GM21390 (cell line): ENCODE data around the gene SIPA1L3.

Experiments used
- ATAC-seq: cut with Tn5 transposase; IDR thresholded peaks from one replicate; pipeline ENCODE4 v1.9.1; 2021; ENCODE audit not compliant: unreplicated experiment

SIPA1L3 gene

DNA sequence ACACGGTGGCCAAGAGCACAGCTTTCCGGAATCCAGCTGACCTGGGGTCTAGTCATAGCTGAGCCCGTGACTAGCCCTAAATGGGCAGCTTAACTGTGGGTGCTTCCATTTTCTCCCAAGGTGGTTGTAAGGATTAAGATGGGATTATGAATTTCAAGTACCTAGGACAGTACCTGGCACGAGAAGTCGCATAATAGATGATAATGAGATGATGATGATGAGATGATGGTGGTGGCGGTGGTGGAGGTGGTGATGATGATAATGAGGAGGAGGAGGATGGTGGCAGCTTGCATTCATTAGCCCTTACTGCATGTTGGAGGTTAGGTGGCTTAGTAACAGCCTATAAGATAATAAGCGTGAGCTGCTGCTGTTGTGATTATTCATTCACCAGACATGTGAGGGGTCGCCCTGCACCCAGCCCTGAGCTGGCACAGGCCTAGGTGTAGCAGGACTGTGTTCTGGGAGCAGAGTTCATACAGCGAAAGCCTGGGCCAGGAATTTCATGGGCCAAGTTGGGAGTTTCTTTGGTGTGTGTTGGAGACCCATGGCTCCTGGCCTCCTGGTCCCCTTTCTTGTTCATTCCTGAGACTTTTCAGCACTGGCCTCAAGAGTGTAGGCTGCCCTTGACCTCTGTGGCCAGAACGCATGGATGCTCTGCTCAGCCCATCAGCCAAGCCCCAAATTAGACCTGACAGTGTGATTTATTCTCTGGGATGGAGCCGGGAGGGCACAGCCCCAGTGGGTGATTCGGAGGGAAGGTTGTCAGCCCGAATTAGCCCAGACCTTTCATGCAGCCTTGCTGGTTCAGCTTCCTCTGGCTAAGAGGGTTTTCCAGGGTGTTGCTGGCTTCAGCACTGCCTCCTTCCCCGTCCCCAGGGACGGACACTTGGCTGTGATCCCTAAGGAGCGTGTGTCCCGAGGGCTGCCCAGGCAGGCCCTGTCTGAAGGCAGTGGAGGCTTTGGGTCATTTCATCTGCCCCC is 128.8 kb downstream of the SIPA1L3 start:
- ATAC-seq = no peak

DNA sequence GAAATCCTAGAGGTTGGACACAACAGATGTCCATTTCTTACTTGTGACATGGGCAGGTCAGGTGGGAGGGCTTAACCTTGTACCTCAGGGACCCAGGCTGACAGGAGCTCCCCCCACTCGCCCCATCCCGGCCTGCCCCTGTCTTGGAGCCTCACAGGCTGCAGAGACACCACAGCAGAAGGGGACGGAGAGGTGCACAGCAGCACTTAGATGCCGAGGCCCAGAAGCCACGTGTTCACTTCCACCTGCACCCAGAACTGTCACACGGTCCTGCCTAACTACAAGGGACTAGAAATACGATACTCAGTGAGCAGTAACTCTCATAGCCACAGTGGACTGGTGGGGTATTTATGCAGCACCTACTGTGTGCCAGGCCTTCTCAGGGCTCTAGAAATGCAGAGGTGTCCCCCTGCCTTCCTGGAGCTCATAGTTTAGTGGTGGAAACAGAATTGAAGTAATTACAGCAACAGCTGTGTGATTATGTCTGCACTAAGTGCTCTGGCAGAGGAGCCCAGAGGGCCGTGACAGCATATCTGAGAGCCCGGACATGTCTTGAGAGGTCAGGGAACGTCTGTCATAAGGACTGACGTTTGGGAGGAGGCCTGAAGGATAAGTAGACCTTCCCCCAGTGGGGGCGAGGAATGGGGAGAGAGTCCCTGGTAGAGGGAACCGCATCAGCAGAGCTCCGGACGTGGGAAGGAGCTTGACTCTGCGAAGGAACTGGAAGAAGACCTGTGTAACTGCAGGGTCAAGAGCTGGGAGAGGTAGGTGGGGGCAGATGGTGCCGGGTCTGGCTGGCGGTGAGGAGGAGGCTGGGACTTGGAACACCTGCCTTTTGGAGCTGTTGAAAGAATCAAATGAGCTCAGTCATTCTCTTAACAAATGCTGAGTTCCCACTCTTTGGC is 130.0 kb downstream of the SIPA1L3 start:
- ATAC-seq = no peak

DNA sequence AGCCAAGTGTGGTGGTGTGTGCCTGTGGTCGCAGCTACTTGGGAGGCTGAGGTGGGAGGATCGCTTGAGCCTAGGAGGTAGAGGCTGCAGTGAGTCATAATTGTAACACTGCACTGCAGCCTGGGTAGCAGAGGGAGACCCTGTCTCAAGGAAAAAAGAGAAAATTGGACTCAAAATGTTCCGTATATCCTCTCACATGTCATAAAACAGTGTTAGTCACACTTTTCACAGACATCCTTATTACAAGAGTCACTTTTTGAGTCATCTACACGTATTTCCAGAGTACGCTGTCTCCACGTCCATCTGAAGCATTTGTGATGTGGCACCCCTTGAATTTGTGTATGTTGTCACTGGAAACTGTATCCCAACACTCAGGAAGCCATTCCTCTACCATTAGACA is 133.0 kb downstream of the SIPA1L3 start:
- no peak for ATAC-seq

DNA sequence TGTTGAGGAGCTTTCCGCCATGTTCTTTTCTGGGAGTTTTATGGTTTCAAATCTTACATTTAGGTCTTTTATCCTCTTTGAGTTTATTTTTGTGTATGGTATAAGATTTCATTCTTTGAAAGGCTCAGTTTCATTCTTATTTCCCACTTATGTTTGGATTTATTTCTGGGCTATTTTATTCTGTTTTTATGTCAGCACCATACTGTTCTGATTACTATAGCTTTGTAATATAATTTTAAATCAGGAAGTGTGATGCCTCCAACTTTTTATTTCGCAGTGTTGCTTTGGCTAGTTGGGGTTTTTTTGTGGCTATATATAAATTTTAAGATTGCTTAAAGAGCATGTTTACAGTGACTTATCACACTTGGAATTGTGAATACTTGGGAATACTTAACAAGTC is 135.1 kb downstream of the SIPA1L3 start:
- ATAC-seq = no peak

DNA sequence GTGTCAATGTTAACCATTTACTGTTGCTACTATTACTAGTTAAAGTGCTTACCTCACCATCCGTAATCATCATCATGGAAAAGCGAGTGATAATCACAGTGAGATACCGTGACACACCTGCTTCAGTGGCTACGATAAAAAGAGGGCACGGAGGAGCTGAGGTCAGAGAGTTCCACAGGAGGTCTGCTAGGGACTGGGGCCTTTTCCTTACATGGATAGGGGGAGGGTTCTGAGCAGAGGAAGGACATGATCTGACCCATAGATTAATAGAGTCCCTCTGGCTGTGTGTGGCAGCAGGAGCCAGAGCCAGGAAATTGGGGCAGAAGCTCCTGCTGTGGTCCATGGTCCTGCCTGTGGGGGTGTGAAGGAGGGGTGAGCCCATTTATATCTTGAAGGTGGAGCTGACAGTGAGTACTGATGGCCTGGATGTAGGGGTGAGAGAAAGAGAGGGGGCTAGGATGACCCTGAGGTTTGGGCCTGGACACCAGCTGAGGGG is 136.7 kb downstream of the SIPA1L3 start:
- no peak for ATAC-seq

DNA sequence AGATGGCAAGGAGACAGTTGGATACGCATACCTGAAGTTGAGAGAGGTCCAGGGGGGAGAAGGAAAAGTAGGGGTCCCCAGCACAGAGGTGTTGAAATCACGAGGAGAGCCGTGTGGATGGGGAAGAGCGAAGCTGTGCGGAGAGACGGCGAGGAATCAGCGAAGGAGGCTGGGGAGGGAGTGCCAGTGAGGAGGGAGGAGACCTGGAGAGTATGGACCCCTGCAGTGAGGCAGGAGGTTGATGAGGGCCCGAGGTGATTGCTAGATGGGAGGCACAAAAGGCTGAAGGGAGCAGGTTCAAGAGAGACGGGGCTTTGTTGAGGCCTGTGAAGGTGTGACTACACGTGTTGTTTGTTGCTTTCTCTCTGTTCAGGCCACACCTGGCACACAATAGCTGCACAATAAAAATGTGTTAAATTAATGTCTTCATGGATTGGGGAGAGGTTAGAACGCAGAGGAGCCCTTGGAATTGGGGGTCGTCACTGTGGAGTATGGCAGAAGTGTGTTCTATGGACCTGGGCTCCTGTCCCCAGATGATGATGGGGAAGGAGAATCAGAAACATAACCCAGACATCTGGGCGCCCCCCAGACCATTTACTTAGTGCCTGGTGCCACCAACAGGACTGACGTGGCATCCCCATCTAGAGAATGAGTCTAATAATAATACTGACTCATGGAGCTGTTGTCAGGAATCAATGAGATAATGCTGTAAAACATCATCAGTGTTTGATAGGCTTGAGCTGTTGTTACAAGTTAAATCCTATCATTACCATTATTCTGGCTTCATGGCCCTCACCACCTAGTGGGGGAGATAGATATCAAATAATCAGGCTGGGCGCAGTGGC is 137.5 kb downstream of the SIPA1L3 start:
- ATAC-seq = no peak

DNA sequence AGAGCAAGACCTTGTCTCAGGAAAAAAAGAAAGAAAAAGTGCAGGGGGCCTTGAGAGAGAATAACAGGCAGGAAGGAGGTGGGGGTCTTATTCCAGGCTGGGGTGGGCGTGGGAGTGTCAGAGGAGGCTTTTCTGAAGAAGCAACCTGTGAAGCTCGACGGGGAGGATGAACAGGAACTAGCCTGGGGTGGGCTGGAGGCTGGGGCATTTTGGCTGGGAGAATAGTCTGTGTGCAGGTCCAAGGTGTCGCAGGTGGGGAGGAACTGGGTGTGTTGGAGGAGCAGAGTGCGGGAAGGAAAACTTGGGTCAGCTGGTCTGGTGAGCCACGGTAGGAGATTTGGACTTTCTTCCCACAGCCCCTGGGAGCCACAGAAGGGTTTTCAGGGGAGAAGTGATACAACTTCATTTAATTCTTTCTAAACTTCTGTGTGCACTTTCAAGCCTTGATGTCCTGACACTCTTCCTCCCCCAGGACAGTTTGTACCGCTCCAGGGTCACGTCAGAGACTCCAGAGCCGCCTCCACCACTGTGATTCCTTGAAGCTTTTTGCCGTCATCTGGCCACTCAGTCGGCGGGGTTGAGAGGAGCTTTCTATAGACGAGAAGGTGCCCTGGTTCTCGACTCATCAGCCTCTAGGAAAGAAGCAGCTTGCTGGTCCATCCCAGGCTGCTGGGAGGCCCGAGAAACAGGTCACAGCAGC is 138.7 kb downstream of the SIPA1L3 start:
- no peak for ATAC-seq

DNA sequence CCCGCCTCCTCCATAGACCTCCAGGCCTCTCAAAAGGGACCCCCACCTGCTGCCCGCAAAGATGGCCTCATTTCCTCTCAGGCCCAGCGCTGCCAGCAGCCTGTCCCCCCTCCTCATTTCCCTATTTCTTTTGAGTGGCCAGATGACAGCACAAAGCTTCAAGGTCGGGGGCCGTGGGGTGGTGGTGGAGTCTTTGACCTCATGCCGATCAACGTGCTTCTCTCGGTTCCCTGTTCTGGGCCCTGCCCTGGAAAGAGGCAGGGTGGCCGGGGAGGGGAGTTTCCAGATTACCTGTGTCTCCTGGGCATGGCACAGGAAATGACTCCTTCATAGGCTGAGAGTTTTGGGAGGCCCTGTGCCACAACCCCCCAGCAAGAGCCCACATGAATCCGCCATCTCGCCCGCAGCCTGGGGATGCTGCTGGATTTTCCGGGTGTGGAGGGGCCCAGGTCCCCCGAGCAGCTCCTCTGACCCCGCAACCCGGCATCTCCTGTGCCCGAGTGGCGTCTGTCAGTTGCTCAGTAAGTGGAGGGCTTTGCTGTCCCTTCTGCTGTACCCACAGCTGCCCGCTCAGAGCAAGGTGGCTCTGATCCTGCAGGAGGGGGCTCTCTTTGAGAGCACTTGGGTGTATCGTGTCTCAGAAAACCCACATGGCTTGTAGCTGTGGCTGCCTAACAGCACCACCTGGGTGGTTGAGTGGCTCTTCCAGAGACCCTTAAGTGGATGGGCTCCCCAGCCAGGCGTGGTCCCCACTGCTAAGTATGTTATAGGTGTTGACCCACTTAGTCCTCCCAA is 139.4 kb downstream of the SIPA1L3 start:
- ATAC-seq = no peak

DNA sequence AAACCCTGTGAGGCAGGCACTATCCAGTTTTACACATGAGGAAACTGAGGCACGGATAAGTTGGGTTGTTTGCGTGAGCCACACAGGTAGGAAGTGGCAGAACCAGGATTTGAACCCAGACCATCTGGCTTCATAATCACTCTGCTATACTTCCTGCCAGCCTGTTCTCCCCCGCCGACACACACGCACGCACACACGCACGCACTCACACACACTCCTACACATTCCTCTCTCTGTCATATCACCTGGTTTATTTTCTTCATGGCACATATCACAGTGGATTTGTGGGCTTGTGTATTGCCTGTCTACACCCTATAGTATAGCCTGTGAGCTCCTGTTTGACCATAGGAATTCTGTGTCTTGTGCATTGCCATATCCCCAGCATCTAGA is 140.0 kb downstream of the SIPA1L3 start:
- no peak for ATAC-seq

DNA sequence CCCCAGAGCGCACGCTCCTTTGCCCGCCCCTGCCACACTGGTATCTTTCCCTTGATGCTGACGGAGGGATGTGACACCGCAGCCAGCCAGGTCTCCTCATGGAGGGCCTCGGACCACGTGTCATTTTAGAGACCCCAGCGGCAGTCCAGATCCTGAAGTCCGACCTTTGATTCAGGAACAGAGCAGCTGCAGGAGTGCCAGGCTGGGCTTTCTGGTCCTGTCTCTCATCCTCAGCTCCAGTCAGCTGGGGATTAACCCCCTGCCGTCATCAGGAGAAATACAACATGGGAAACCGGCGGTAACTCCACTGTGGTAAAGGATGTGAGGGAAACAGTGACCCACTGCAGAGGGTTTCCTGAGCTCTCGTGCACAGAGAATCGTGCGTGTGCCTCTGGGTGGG is 140.6 kb downstream of the SIPA1L3 start:
- ATAC-seq = no peak

DNA sequence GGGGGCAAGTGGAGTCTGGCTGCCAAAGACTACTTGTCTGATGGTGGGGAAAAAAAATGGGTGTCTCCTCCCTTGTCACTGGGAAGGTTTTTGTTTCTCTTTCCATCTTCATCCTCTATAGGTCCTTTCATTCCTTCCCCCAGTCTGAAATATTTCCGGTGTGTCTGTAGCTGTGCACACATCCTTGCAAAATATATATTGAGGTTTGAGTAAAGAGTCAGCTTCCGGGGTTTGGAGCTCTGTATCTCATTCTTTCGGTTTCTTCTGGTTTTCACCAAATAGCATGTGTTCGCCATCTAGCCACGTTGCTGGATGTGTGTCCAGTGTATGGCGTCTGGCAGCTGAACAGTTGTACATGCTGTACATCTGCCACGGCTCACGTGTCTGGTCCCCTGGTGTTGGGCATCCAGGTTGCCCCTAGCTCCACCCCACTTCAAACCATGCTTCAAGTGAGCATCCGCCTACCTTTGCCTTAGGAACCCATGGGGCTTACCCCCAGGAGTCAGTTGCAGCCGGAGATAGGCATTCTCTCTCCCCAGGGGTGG is 142.2 kb downstream of the SIPA1L3 start:
- ATAC-seq = peak; percentile 56

DNA sequence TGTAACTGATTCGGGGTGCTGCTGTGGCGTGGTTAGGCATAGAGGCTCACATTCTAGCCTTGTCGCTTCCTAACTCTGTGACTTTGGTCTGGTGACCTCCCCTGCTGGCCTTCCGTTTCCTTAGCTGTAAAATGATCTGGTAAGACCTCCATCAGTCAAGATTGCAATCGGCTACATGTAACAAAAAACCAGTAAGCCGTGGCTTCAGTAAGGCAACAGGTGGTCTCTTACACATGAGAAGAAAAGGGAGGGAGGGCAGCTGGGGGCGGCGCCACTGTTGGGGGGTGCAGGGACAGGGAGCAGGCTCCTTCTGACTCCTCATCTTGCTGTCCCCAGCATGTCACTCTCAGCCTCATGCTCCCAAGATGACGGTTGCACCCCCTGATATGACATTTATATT is 148.0 kb downstream of the SIPA1L3 start:
- ATAC-seq = no peak

DNA sequence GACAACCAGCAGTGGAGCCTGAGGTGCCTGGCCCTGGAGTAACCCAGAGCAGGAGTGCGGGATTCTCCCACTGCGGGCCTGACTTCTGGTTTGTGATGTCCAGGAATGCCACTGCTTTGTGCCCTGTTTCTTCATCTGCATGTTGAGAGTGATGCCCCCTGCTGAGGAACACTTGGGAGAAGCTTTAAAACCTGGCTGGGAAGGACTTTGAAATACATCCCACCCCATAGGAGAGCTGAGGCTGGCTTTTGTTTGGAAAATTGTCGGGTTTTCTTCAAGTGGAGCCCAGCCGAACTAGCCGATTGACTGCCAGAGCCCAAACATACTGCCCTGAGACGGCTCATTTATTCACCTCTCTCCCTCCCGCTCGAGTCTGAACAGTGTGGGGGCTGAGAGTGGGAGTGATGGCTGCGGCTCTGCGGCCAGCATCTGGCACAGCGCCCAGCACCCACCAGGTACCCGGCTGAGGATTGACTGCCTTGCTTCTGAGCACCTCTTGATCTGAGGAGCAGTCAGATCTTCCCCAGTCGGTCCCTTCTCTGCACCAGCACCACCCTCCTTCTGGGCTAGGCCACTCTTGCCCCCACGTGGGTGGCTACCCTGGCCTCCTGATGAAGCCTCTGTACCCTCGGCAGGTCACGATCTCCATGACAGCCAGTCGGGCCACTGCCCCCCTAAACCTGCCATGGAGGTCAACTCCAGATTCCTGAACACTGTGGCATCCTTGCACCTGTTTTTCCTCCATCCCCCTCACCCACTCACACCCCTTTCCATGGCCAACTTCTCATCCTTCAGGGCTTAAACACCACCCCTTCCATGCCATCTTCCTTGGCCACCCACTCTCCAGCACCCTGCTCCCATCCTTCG is 148.9 kb downstream of the SIPA1L3 start:
- no peak for ATAC-seq

DNA sequence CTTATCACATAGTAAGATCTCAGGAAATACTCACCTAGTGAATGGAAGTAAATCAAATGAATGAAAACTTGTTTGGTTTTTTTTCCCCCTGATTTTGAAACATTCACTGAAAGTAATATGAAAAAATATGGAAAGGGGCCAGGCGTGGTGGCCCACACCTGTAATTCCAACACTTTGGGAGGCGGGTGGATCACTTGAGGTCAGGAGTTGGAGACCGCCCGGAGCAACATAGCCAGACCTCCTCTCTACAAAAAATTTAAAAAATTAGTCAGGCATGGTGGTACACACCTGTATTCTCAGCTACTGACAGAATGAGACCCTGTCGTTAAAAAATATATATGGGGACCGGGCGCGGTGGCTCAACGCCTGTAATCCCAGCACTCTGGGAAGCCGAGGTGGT is 149.6 kb downstream of the SIPA1L3 start:
- no peak for ATAC-seq

DNA sequence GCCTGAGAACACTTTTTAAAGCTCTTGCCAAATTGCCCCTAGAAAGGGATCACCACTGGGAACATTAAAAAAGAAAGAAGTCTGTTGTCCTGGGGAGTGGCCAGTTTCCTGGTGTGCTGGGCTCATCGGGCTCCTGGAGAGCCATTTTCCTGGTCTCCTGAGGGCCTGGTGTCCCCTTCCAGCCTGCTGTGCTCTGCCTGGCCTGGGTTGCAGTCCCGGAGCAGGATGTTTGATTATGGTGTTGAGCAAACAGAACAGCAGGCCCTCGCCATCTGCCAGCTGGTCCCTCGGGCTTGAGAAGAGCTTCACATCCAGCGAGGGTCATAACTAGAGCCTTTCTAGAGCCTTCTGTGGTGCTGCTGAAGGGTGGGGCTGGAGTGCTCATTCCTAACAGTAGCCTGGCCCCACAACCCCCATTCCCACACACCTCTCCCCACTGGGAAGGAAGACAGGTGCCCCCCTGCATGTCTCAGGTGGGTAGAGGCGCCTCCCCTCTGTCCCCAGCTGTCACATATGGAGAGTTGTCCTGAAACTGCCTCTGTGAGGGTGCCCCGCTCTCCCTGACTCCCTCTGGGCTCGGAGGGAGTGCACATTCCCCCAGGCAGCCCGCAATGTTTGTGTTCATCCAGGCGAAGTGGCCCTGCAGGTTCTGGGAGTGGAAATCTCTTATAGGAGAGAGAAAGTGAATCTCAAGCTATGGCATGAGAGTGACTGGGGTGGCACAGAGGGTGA is 151.1 kb downstream of the SIPA1L3 start:
- no peak for ATAC-seq

DNA sequence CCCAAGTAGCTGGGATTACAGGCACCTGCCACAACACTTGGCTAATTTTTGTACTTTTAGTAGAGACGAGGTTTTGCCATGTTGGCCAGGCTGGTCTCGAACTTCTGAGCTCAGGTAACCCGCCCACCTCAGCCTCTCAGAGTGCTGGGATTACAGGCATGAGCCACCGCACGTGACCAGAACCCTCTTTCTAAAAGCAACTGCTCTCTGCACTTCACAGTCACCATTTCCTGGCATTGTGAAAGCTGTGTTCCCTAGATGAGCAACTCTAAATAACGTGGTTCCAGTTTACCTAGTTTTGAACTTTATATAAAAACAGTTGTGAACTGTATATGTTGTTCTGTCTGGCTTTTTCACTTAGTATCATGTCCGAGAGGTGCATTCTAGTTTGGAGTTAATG is 152.9 kb downstream of the SIPA1L3 start:
- ATAC-seq = no peak

DNA sequence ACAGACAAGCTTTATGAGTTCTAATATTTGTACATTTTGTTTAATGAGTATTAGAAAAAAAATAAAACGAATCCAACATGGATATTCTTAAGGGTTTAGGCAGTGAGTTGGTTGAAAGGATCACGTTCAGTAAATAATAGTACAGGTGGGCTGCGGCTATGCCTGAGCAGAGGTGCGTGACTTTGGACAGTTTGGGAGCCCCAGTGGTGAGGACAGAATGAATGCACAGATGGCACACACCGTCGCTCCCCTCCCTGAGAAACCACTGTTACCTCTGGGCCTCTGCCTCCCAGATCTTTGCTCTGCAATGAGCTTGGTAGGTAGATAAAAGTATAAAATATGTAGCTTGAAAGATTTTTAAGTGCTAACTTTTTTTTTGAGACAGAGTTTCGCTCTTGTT is 153.3 kb downstream of the SIPA1L3 start:
- no peak for ATAC-seq
